T47D (cell line): ENCODE measurements around the gene MROH7.

ENCODE experiments used
- DNase-seq, 2 experiments: peaks; one replicate each; pipeline versions ENCODE4 v3.0.0 to v3.0.0-alpha.2; 2011 to 2012; ENCODE audit warnings: low read depth in 1 of 2, low spot score in 1 of 2
- JUND ChIP-seq: IDR thresholded peaks from 2 replicates; pipeline ENCODE4 v1.6.1; 2012; ENCODE audit warnings: low read depth
- in situ Hi-C: cut with HindIII; loops from 2 replicates; pipeline ENCODE4 v1.10.0; 2016; ENCODE audit warnings: low sequenced_read_pairs, low pct_unique_long_range_greater_than_20kb

The MROH7 gene

DNA sequence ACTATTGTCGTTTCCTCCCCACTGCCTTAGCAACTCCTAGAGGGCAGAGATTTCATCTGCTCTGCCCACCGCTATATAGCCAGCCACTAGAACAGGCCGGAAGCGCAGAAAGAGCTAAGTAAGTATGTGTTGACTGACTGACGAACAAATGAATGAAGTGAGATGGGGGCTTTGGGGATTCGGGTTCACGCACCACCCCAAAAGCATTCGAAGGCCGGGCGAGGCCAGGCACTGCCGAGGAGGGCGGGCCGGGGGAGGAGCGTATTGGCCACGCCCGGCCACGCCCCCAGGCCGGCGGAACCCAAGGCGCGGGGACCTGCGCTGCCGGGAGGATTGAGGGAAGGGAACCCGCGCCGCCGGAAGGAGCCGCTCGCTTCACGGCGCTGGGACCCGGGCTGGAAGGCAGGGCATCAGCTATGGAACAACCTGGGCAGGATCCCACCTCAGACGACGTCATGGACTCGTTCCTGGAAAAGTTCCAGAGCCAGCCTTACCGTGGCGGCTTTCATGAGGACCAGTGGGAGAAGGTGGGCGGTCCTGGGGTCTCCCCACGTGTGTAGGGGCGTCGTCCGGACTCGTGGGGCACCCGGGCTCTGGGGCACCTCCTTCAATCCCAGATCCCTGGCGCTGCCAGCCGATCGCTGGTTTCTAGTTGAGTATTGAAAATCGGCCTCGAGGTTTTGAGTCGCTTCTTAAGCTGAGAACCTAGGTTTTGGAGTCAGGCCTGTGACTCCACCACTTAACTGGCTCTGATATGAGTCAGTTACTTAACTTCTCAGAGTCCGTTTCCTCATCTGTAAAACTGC, 74.1 kb downstream of the MROH7 start, which contains the start of gene TTC4:
TSS of gene TTC4 (plus strand) at position 369 of the 806 bp plus-strand sequence. CDS start at position 417, 48 bp downstream.
- DNase-seq: peak; percentile 31 to 82
- in situ Hi-C loops: no loop called here
- TF ChIP-seq JUND: no peak

GRCh38 chr1:54716299-54717047, 74.9 kb downstream of the MROH7 start:
- DNase-seq: no peak
- in situ Hi-C loops: no loop called here
- no peak for TF ChIP-seq JUND

- in situ Hi-C loops: no loop called here
- peak in 1 of 2 experiments; percentile 45 for DNase-seq
- no peak for TF ChIP-seq JUND
Measured at GRCh38 chr1:54721719-54722118, 80.1 kb downstream of the MROH7 start.

- no peak for DNase-seq
- no peak for TF ChIP-seq JUND
- in situ Hi-C loops: no loop called here
Measured at GRCh38 chr1:54723985-54724384, 82.4 kb downstream of the MROH7 start.

DNA sequence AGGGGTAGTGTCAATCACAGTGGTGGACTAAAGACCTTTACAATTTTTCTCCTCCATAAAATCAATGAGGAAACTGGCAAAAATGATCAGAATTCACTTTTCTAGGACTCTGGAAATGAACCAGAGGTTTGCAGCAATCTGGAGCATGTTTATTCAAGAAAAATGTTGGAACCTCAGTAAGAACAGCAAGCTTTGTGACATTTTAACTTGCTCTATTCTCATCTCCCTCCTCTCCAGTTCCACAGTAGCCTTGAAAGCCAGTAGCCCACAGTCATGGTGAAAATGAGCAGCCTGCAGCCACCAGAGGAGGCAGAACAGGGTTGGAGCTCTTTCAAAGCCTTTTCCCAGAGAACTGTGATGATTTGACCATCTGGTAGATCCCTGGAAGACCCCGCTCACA, 83.2 kb downstream of the MROH7 start:
- in situ Hi-C loops: no loop called here
- TF ChIP-seq JUND: no peak
- no peak for DNase-seq

- DNase-seq: no peak
- no peak for TF ChIP-seq JUND
- in situ Hi-C loops: no loop called here
Measured at GRCh38 chr1:54728027-54728426, 86.4 kb downstream of the MROH7 start.

DNA sequence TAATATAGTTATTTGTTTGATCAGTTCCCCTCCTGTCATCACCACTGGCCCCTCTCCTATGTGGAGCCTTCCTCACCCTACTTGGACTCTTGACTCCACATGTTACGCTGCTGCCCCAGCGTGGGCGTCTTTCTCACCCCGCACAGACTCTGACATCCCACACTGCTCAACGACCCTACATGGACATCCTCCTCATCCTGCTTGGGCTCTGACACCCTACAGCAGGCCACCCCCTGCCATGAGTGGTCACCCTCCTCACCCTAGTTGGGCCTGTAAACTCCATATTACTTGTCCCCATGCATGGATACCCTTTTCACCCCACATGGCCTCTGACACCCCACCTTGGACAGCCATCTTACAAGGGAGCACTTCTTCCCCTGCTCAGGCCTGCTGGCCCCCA, 95.1 kb downstream of the MROH7 start:
- in situ Hi-C loops: no loop called here
- DNase-seq: no peak
- no peak for TF ChIP-seq JUND

DNA sequence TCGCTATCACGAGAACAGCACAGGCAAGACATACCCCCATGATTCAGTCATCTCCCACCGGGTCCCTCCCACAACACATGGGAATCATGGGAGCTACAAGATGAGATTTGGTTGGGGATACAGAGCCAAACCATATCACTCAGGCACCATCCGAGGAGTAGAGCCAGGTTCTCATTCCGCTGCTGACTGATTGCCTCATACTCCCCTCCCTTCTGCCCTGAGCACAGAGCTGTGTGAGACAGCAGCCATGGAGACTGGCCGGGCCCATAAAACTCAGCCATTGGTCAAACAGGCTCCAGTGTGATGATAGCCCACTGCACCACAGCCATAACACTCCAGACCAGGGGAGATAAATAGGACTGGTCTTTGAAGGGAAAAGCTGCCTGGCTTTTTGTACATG, 96.7 kb downstream of the MROH7 start:
- DNase-seq: no peak
- TF ChIP-seq JUND: no peak
- in situ Hi-C loops: no loop called here

GRCh38 chr1:54741531-54741930, 99.9 kb downstream of the MROH7 start:
- no peak for TF ChIP-seq JUND
- in situ Hi-C loops: no loop called here
- DNase-seq: no peak

- no peak for DNase-seq
- no peak for TF ChIP-seq JUND
- in situ Hi-C loops: no loop called here
Measured at GRCh38 chr1:54742282-54742681, 100.7 kb downstream of the MROH7 start.

- TF ChIP-seq JUND: no peak
- no peak for DNase-seq
- in situ Hi-C loops: no loop called here
Measured at GRCh38 chr1:54743416-54744226, 102.0 kb downstream of the MROH7 start.

- in situ Hi-C loops: no loop called here
- no peak for TF ChIP-seq JUND
- DNase-seq: no peak
Measured at GRCh38 chr1:54744696-54745095, 103.1 kb downstream of the MROH7 start.
